Fibroblast of lung (primary cell): ENCODE results near the gene RAB28.

Source experiments
- EZH2 ChIP-seq: IDR thresholded peaks from 2 replicates; pipeline ENCODE4 v1.5.1; 2012; ENCODE audit warnings: low read length, control low read depth, mild to moderate bottlenecking; ENCODE audit errors: missing control alignments
- TF ChIP-seq, protein P1 (sequence below), 2 donors: IDR thresholded peaks in 1 of 2; conservative IDR thresholded peaks in 1 of 2; 1 replicate in 1 of 2; 2 replicates in 1 of 2; pipeline ENCODE4 v1.5.1; 2011 to 2012; ENCODE audit warnings: low read length in 2 of 2, control low read depth in 1 of 2, inconsistent platforms in 1 of 2, low read depth in 1 of 2, mild to moderate bottlenecking in 1 of 2

DNA sequence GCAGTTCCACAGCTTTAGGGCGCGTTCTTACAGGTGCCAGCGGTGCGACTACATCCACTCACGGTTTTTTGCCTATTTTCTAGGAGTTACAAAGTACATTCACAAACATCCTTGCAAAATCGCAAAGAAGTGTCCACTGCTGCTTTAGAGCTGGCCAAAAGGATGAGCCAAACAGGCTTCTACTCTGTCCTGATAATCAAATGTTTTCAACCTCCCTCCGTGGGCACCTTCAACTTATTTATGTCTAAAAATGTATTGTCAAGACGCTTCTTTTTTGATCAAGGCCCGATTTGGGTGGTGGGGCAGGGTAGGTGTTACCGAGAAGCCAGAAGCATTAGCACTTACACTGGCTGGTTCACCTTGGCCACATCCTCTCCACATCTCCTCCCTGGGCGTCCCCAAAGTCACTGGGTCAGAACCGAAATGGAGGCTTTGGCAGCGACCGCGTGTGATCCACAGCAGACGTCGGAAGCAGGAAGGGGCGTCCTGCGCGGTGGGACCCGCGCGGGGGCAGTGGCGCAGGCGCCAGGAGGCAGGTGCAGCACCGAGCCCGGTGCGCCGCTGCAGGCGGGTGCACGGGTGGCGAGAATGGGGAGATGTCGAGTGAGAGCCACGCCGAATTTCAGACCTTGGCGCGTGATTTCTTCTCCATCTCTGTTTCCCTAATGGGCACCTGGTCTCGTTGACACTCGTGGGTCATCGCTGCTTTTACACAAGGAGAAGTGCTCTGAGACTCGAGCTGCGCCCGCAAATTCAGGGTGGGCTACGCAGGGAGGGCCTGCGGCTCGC is 43.2 kb upstream of the RAB28 start:
- peak; percentile 63 for TF ChIP-seq EZH2
- TF ChIP-seq, protein P1, sequence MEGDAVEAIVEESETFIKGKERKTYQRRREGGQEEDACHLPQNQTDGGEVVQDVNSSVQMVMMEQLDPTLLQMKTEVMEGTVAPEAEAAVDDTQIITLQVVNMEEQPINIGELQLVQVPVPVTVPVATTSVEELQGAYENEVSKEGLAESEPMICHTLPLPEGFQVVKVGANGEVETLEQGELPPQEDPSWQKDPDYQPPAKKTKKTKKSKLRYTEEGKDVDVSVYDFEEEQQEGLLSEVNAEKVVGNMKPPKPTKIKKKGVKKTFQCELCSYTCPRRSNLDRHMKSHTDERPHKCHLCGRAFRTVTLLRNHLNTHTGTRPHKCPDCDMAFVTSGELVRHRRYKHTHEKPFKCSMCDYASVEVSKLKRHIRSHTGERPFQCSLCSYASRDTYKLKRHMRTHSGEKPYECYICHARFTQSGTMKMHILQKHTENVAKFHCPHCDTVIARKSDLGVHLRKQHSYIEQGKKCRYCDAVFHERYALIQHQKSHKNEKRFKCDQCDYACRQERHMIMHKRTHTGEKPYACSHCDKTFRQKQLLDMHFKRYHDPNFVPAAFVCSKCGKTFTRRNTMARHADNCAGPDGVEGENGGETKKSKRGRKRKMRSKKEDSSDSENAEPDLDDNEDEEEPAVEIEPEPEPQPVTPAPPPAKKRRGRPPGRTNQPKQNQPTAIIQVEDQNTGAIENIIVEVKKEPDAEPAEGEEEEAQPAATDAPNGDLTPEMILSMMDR (conservative IDR thresholded peaks at IDR 0.05 in 1 of 2, IDR thresholded peaks at IDR 0.05 in 1 of 2; ENCODE audit: low read depth in 1 of 2, low read length in 2 of 2): no peak
